ENCODE data around the gene DMD. TPM values are rescaled to one million over a fixed set of nuclear protein-coding genes. Genes with fewer than 3 reads are reported as not detected.

The DMD gene
- polyA plus RNA-seq, 1 donor from 2014 or later, result 21.6 TPM

DNA sequence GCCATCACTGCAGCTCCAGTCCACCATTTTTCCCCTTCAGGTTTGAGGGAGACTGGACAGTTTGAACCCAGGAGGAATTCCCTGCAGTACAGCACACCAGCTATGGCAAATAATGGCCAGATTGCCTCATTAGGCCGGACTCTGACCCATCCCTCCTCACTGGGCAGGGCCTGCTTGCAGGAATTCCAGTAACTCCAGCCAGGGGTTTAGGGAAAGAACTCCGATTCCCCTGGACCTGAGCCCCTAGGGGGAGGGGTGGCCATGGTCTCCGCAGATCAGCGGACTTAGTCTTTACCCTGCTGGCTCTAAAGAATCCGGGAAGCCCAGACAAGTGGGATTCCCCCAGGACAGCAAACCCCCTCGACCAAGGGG lies 342.8 kb downstream of the DMD start:
- no peak overlapping the region for H3K27ac ChIP-seq (ENCODE audit: low read length)
- H3F3A ChIP-seq (ENCODE audit: insufficient read depth, low read length, poor library complexity, severe bottlenecking), result no peaks in the 10 kb centered on the region
- no peaks in the 10 kb centered on the region for H4K20me1 ChIP-seq (ENCODE audit: insufficient read depth)
- no peaks in the 10 kb centered on the region for H3K79me2 ChIP-seq (replicated peaks; ENCODE audit: insufficient read depth, low read length)
- no peaks in the 10 kb centered on the region for H3K9me2 ChIP-seq (ENCODE audit: insufficient read depth, low read length)
- TF ChIP-seq MXI1 (conservative IDR thresholded peaks at IDR 0.05; ENCODE audit: poor library complexity, severe bottlenecking) (no peak), TAF1 (IDR thresholded peaks at IDR 0.05; ENCODE audit: low read depth) (no peak), SMC3 (conservative IDR thresholded peaks at IDR 0.05; ENCODE audit: poor library complexity) (no peak), EZH2 (IDR thresholded peaks at IDR 0.05; ENCODE audit: borderline replicate concordance, insufficient read depth, low read length, poor library complexity, severe bottlenecking) (no peak), RAD21 (conservative IDR thresholded peaks at IDR 0.05) (no peak), POLR2AphosphoS5 (IDR thresholded peaks at IDR 0.05) (no peak), EP300 (conservative IDR thresholded peaks at IDR 0.05; ENCODE audit: poor library complexity, severe bottlenecking) (no peak)
- TF ChIP-seq, protein P1, sequence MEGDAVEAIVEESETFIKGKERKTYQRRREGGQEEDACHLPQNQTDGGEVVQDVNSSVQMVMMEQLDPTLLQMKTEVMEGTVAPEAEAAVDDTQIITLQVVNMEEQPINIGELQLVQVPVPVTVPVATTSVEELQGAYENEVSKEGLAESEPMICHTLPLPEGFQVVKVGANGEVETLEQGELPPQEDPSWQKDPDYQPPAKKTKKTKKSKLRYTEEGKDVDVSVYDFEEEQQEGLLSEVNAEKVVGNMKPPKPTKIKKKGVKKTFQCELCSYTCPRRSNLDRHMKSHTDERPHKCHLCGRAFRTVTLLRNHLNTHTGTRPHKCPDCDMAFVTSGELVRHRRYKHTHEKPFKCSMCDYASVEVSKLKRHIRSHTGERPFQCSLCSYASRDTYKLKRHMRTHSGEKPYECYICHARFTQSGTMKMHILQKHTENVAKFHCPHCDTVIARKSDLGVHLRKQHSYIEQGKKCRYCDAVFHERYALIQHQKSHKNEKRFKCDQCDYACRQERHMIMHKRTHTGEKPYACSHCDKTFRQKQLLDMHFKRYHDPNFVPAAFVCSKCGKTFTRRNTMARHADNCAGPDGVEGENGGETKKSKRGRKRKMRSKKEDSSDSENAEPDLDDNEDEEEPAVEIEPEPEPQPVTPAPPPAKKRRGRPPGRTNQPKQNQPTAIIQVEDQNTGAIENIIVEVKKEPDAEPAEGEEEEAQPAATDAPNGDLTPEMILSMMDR (IDR thresholded peaks at IDR 0.05; ENCODE audit: poor library complexity, severe bottlenecking), result no peak
- TF ChIP-seq, protein P2, sequence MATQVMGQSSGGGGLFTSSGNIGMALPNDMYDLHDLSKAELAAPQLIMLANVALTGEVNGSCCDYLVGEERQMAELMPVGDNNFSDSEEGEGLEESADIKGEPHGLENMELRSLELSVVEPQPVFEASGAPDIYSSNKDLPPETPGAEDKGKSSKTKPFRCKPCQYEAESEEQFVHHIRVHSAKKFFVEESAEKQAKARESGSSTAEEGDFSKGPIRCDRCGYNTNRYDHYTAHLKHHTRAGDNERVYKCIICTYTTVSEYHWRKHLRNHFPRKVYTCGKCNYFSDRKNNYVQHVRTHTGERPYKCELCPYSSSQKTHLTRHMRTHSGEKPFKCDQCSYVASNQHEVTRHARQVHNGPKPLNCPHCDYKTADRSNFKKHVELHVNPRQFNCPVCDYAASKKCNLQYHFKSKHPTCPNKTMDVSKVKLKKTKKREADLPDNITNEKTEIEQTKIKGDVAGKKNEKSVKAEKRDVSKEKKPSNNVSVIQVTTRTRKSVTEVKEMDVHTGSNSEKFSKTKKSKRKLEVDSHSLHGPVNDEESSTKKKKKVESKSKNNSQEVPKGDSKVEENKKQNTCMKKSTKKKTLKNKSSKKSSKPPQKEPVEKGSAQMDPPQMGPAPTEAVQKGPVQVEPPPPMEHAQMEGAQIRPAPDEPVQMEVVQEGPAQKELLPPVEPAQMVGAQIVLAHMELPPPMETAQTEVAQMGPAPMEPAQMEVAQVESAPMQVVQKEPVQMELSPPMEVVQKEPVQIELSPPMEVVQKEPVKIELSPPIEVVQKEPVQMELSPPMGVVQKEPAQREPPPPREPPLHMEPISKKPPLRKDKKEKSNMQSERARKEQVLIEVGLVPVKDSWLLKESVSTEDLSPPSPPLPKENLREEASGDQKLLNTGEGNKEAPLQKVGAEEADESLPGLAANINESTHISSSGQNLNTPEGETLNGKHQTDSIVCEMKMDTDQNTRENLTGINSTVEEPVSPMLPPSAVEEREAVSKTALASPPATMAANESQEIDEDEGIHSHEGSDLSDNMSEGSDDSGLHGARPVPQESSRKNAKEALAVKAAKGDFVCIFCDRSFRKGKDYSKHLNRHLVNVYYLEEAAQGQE (IDR thresholded peaks at IDR 0.05; ENCODE audit: borderline replicate concordance), result no peak
- H3K27me3 ChIP-seq (ENCODE audit: insufficient read depth, low read depth, low read length), result no peaks in the 10 kb centered on the region
- no peak overlapping the region for H3K9ac ChIP-seq (ENCODE audit: low read length)
- H3K4me3 ChIP-seq (ENCODE audit: low read length), result no peak overlapping the region
- H2AFZ ChIP-seq (ENCODE audit: low read depth, low read length), result no peak overlapping the region
- H3K4me2 ChIP-seq (ENCODE audit: low read length), result no peak overlapping the region
- no peaks in the 10 kb centered on the region for H3K36me3 ChIP-seq (ENCODE audit: insufficient read depth, low read length)
- no peaks in the 10 kb centered on the region for H3K9me3 ChIP-seq (ENCODE audit: low read length)

DNA sequence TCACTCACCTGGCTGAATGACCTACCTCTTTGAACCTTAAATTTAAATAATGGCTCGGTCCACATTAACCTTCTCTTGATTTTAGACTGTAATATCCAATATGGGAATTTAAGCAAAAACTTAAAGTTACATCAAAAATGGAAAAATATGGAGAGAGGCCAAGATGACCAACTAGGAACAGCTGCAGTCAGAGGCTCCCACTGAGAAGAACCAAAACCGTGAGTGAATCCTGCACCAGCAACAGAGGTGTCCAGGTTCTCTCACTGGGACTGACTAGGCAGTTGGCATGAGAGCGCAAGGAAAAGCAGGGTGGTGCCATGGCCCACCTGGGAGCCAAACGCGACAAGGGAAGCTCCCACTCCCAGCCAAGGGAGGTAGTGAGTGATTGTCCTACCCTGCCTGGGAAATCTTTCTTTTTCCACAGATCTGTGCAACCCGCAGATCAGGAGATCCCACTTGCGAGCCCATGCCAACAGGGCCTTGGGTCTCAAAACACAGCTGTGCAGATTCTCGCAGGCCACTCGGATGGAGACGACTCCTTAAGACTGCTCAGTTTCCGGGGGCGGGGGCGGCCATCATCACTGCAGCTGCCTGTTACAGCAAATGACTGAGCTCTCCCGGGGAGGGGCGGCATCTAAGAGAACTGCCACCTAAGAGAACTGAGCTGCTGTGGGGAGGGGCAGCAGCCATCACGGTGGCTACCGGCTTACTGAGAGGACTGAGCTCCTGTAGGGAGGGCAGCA lies 343.4 kb downstream of the DMD start:
- Histone ChIP-seq H3F3A (ENCODE audit: insufficient read depth, low read length, poor library complexity, severe bottlenecking) (no peaks in the 10 kb centered on the region), H4K20me1 (ENCODE audit: insufficient read depth) (no peaks in the 10 kb centered on the region), H3K79me2 (replicated peaks; ENCODE audit: insufficient read depth, low read length) (no peaks in the 10 kb centered on the region), H3K9ac (ENCODE audit: low read length) (no peak overlapping the region), H3K36me3 (ENCODE audit: insufficient read depth, low read length) (no peaks in the 10 kb centered on the region), H3K4me3 (ENCODE audit: low read length) (no peak overlapping the region), H3K27ac (ENCODE audit: low read length) (no peak overlapping the region), H3K9me2 (ENCODE audit: insufficient read depth, low read length) (no peaks in the 10 kb centered on the region), H2AFZ (ENCODE audit: low read depth, low read length) (no peak overlapping the region), H3K4me2 (ENCODE audit: low read length) (no peak overlapping the region), H3K9me3 (ENCODE audit: low read length) (no peaks in the 10 kb centered on the region), H3K27me3 (ENCODE audit: insufficient read depth, low read depth, low read length) (no peaks in the 10 kb centered on the region)
- TF ChIP-seq TAF1 (IDR thresholded peaks at IDR 0.05; ENCODE audit: low read depth) (no peak), EZH2 (IDR thresholded peaks at IDR 0.05; ENCODE audit: borderline replicate concordance, insufficient read depth, low read length, poor library complexity, severe bottlenecking) (no peak), MXI1 (conservative IDR thresholded peaks at IDR 0.05; ENCODE audit: poor library complexity, severe bottlenecking) (no peak), RAD21 (conservative IDR thresholded peaks at IDR 0.05) (no peak), POLR2AphosphoS5 (IDR thresholded peaks at IDR 0.05) (no peak), SMC3 (conservative IDR thresholded peaks at IDR 0.05; ENCODE audit: poor library complexity) (no peak), EP300 (conservative IDR thresholded peaks at IDR 0.05; ENCODE audit: poor library complexity, severe bottlenecking) (no peak)
- TF ChIP-seq, protein P2 (IDR thresholded peaks at IDR 0.05; ENCODE audit: borderline replicate concordance), result no peak
- TF ChIP-seq, protein P1 (IDR thresholded peaks at IDR 0.05; ENCODE audit: poor library complexity, severe bottlenecking), result no peak
